Keratinocyte (primary cell): ENCODE measurements around the gene USP13. TPM values are rescaled to one million over a fixed set of nuclear protein-coding genes. Genes with fewer than 3 reads are reported as not detected.

Experiments
- DNase-seq: peaks from one replicate; pipeline ENCODE4 v3.0.0-alpha.2; 2011; ENCODE audit warnings: low read depth, missing footprints, low spot score
- FAIRE-seq: peaks from 2 replicates; lab custom pipeline; 2011; peaks lifted over from hg19 to GRCh38; lab: Jason Lieb, UNC
- H2AFZ ChIP-seq: 2 replicates; pipeline ENCODE4 v1.6.0; 2012; ENCODE audit warnings: low read length, control low read depth, inconsistent platforms; ENCODE audit not compliant: control insufficient read depth
- H3K27ac ChIP-seq: 2 replicates; pipeline ENCODE4 v1.5.1; 2011; ENCODE audit warnings: low read length; ENCODE audit not compliant: control insufficient read depth, insufficient read depth
- H3K27me3 ChIP-seq: 3 replicates; pipeline ENCODE4 v1.6.0; 2011; ENCODE audit warnings: low read length; ENCODE audit not compliant: control insufficient read depth, insufficient read depth; ENCODE audit errors: extremely low read depth
- H3K36me3 ChIP-seq, 2 experiments: 2 replicates in 1 of 2; 3 replicates in 1 of 2; pipeline ENCODE4 v1.5.1; 2011; ENCODE audit warnings: low read length in 2 of 2, mild to moderate bottlenecking in 1 of 2; ENCODE audit not compliant: control insufficient read depth in 2 of 2, insufficient read depth in 2 of 2; ENCODE audit errors: extremely low read depth in 1 of 2
- H3K4me1 ChIP-seq: 3 replicates; pipeline ENCODE4 v1.5.1; 2011; ENCODE audit warnings: low read length; ENCODE audit not compliant: control insufficient read depth, insufficient read depth; ENCODE audit errors: extremely low read depth
- H3K4me2 ChIP-seq: 3 replicates; pipeline ENCODE4 v1.6.0; 2011; ENCODE audit warnings: low read depth, low read length; ENCODE audit not compliant: control insufficient read depth, insufficient read depth; ENCODE audit errors: extremely low read depth
- H3K4me3 ChIP-seq, 3 experiments: fragments of 200-600 bp in 1 of 3; sonication (generic) in 1 of 3; 2 replicates in 2 of 3; 3 replicates in 1 of 3; pipeline ENCODE4 v1.5.1; 2011 to 2016; ENCODE audit warnings: low read length in 3 of 3, mild to moderate bottlenecking in 3 of 3, control low read depth in 2 of 3, inconsistent platforms in 1 of 3, low read depth in 1 of 3, mixed read lengths in 1 of 3, mixed run types in 1 of 3, moderate library complexity in 1 of 3; ENCODE audit not compliant: control insufficient read depth in 2 of 3, insufficient read depth in 2 of 3; ENCODE audit errors: extremely low read depth in 1 of 3
- H3K79me2 ChIP-seq: 2 replicates; pipeline ENCODE4 v1.6.0; 2012; ENCODE audit warnings: low read length; ENCODE audit not compliant: control insufficient read depth, insufficient read depth
- H3K9ac ChIP-seq: 3 replicates; pipeline ENCODE4 v1.6.0; 2011; ENCODE audit warnings: low read length; ENCODE audit not compliant: control insufficient read depth, insufficient read depth; ENCODE audit errors: extremely low read depth
- H3K9me1 ChIP-seq: 3 replicates; pipeline ENCODE4 v1.6.0; 2011; ENCODE audit warnings: low read length; ENCODE audit not compliant: control insufficient read depth, insufficient read depth; ENCODE audit errors: extremely low read depth
- H3K9me3 ChIP-seq: 2 replicates; pipeline ENCODE4 v1.5.1; 2012; ENCODE audit warnings: low read depth, low read length; ENCODE audit not compliant: control insufficient read depth
- H4K20me1 ChIP-seq: 3 replicates; pipeline ENCODE4 v1.6.0; 2011; ENCODE audit warnings: low read length; ENCODE audit not compliant: control insufficient read depth, insufficient read depth; ENCODE audit errors: extremely low read depth
- CTCF ChIP-seq, 3 experiments: IDR thresholded peaks in 1 of 3; conservative IDR thresholded peaks in 1 of 3; optimal IDR thresholded peaks in 1 of 3; 2 replicates in 2 of 3; 3 replicates in 1 of 3; pipeline versions ENCODE3 to v1.5.1; 2011; ENCODE audit warnings: low read length in 3 of 3, mild to moderate bottlenecking in 3 of 3, moderate library complexity in 2 of 3, control low read depth in 1 of 3, inconsistent platforms in 1 of 3; ENCODE audit not compliant: insufficient read depth in 2 of 3; ENCODE audit errors: extremely low read depth in 1 of 3
- EZH2 ChIP-seq: IDR thresholded peaks from one replicate; pipeline ENCODE4 v1.6.1; 2012; ENCODE audit warnings: inconsistent platforms, mild to moderate bottlenecking, low read length, moderate library complexity
- dilution Hi-C: fragments of 300-500 bp; cut with MboI; formaldehyde crosslinking; loops from one replicate; pipeline ENCODE4 v1.7.0; 2020; ENCODE audit warnings: low sequenced_read_pairs; ENCODE audit not compliant: extremely low pct_ligation_motif_present
- polyA plus RNA-seq, 5 experiments: library from polyadenylated mRNA; depleted of rRNA in 3 of 5; stranded (reverse) in 3 of 5; stranded (forward) in 1 of 5; unstranded in 1 of 5; fragments of >200 nt; gene quantifications; 1 replicate in 1 of 5; 2 replicates in 3 of 5; 3 replicates in 1 of 5; pipeline versions ENCODE4 v1.2.1 to v1.2.3, GENCODE V29; 2011 to 2012; ENCODE audit warnings: missing spikeins in 2 of 5, low read depth in 1 of 5, low replicate concordance in 1 of 5

Gene USP13
- polyA plus RNA-seq, 1 donor (not counting 4 experiments of a cell fraction or from before 2014, with no cell fraction given), result 3.3 TPM

GRCh38 chr3:179606534-179607085 is 46.2 kb upstream of the USP13 start:
- Histone ChIP-seq H3K4me2 (no peak overlapping the region), H3K4me1 (peaks cover 3% of the 10 kb centered on the region), H3K9me3 (no peaks in the 10 kb centered on the region), H3K27me3 (no peaks in the 10 kb centered on the region), H3K27ac (no peak overlapping the region), H3K36me3 (peaks cover 1 to 13% of the 10 kb centered on the region in 2 experiments), H2AFZ (no peak overlapping the region), H4K20me1 (no peaks in the 10 kb centered on the region), H3K9ac (no peak overlapping the region), H3K79me2 (peaks cover 62% of the 10 kb centered on the region), H3K4me3 (no peak overlapping the region), H3K9me1 (peaks cover 2% of the 10 kb centered on the region)
- dilution Hi-C loops, result no loop called here
- FAIRE-seq, result no peak
- DNase-seq, result no peak
- TF ChIP-seq EZH2 (no peak), CTCF (optimal IDR thresholded peaks at IDR 0.05 in 1 of 3, IDR thresholded peaks at IDR 0.05 in 1 of 3, conservative IDR thresholded peaks at IDR 0.05 in 1 of 3; ENCODE audit: extremely low read depth in 1 of 3, insufficient read depth in 2 of 3, low read length in 3 of 3) (no peak)

- H3K4me3 ChIP-seq, result no peak overlapping the region
- no peaks in the 10 kb centered on the region for H4K20me1 ChIP-seq
- H3K9ac ChIP-seq, result no peak overlapping the region
- peaks cover 2 to 9% of the 10 kb centered on the region in 2 experiments for H3K36me3 ChIP-seq
- peaks cover 2% of the 10 kb centered on the region for H3K9me1 ChIP-seq
- no peaks in the 10 kb centered on the region for H3K27me3 ChIP-seq
- no peaks in the 10 kb centered on the region for H3K4me1 ChIP-seq
- no peak for DNase-seq
- no peak overlapping the region for H3K27ac ChIP-seq
- no peaks in the 10 kb centered on the region for H3K9me3 ChIP-seq
- FAIRE-seq, result no peak
- dilution Hi-C loops, result no loop called here
- no peak overlapping the region for H2AFZ ChIP-seq
- TF ChIP-seq CTCF (optimal IDR thresholded peaks at IDR 0.05 in 1 of 3, IDR thresholded peaks at IDR 0.05 in 1 of 3, conservative IDR thresholded peaks at IDR 0.05 in 1 of 3; ENCODE audit: extremely low read depth in 1 of 3, insufficient read depth in 2 of 3, low read length in 3 of 3), result no peak
- no peak for TF ChIP-seq EZH2
- H3K4me2 ChIP-seq, result no peak overlapping the region
- H3K79me2 ChIP-seq, result peaks cover 38% of the 10 kb centered on the region
Measured at GRCh38 chr3:179608931-179609720, 43.7 kb upstream of the USP13 start.
